H1 (cell line): ENCODE data around the gene PTPRD. TPM values are rescaled to one million over a fixed set of nuclear protein-coding genes. Genes with fewer than 3 reads are reported as not detected.

Experiments
- CTCF ChIA-PET: fragments of 300-600 bp; sonication (Branson Sonifier 250); formaldehyde crosslinking; loops from one replicate; lab custom pipeline; 2021; ENCODE audit not compliant: partially characterized antibody; lab: Charles Lee
- POLR2A ChIA-PET: fragments of 300-600 bp; sonication (Branson Sonifier 250); formaldehyde crosslinking; loops from one replicate; lab custom pipeline; 2021; ENCODE audit warnings: inconsistent platforms; ENCODE audit not compliant: partially characterized antibody; lab: Charles Lee
- DNase-seq, 2 experiments: peaks; one replicate each; pipeline versions ENCODE4 v3.0.0 to v3.0.0-alpha.2; 2010 to 2022; ENCODE audit warnings: low spot score in 2 of 2, low read depth in 1 of 2, mixed read lengths in 1 of 2
- FAIRE-seq: peaks from 2 replicates; lab custom pipeline; 2011; peaks lifted over from hg19 to GRCh38; lab: Jason Lieb, UNC
- H2AFZ ChIP-seq: 2 replicates; pipeline ENCODE4 v1.8.1; 2012; ENCODE audit warnings: low read length, inconsistent platforms
- H2AK5ac ChIP-seq: 2 replicates; pipeline ENCODE4 v1.6.1; 2013; ENCODE audit warnings: low read depth, low read length
- H2BK120ac ChIP-seq: replicated peaks from 2 replicates; pipeline ENCODE3; 2013; ENCODE audit warnings: low read depth, low read length, inconsistent platforms
- H2BK12ac ChIP-seq: 2 replicates; pipeline ENCODE4 v1.6.1; 2013; ENCODE audit warnings: low read depth, low read length
- H2BK15ac ChIP-seq: 2 replicates; pipeline ENCODE4 v1.6.1; 2013; ENCODE audit warnings: low read length
- H2BK20ac ChIP-seq: 2 replicates; pipeline ENCODE4 v1.6.1; 2013; ENCODE audit warnings: low read length
- H2BK5ac ChIP-seq: 2 replicates; pipeline ENCODE4 v1.6.1; 2013; ENCODE audit warnings: low read depth, low read length
- H3K14ac ChIP-seq: 2 replicates; pipeline ENCODE4 v1.6.1; 2013; ENCODE audit warnings: inconsistent platforms; ENCODE audit not compliant: insufficient read length
- H3K18ac ChIP-seq: 2 replicates; pipeline ENCODE4 v1.6.1; 2013; ENCODE audit warnings: low read length; ENCODE audit errors: extremely low read depth
- H3K23ac ChIP-seq: 2 replicates; pipeline ENCODE4 v1.6.1; 2013; ENCODE audit warnings: inconsistent platforms; ENCODE audit not compliant: insufficient read length
- H3K23me2 ChIP-seq: 2 replicates; pipeline ENCODE4 v1.6.1; 2013; ENCODE audit warnings: low read depth, low read length
- H3K27ac ChIP-seq: 2 replicates; pipeline ENCODE4 v1.6.1; 2011; ENCODE audit warnings: low read depth, low read length, inconsistent platforms
- H3K27me3 ChIP-seq, 4 experiments: replicated peaks in 1 of 4; 1 replicate in 1 of 4; 2 replicates in 3 of 4; pipeline versions ENCODE4 v1.6.1 to v1.8.1; 2011 to 2013; ENCODE audit warnings: low read length in 3 of 4, mild to moderate bottlenecking in 3 of 4, inconsistent platforms in 2 of 4, mixed read lengths in 2 of 4, moderate library complexity in 1 of 4; ENCODE audit not compliant: control insufficient read depth in 3 of 4, insufficient read depth in 3 of 4; ENCODE audit errors: extremely low read depth in 1 of 4
- H3K36me3 ChIP-seq, 4 experiments: 2 replicates each; pipeline versions ENCODE4 v1.6.1 to v1.8.1; 2011 to 2013; ENCODE audit warnings: mild to moderate bottlenecking in 4 of 4, low read length in 3 of 4, moderate library complexity in 2 of 4, control low read depth in 1 of 4, inconsistent platforms in 1 of 4; ENCODE audit not compliant: insufficient read depth in 4 of 4, control insufficient read depth in 2 of 4
- H3K4ac ChIP-seq: replicated peaks from 2 replicates; pipeline ENCODE3; 2013; ENCODE audit warnings: low read length, low read depth, mixed read lengths, inconsistent platforms; ENCODE audit not compliant: insufficient read length
- H3K4me1 ChIP-seq, 4 experiments: replicated peaks in 1 of 4; 1 replicate in 1 of 4; 2 replicates in 3 of 4; pipeline versions ENCODE4 v1.6.1 to v1.8.1; 2011 to 2013; ENCODE audit warnings: low read length in 3 of 4, inconsistent platforms in 2 of 4, mixed read lengths in 1 of 4; ENCODE audit not compliant: insufficient read depth in 4 of 4, control insufficient read depth in 3 of 4
- H3K4me2 ChIP-seq, 2 experiments: 2 replicates each; pipeline versions ENCODE4 v1.6.1 to v1.8.1; 2011 to 2013; ENCODE audit warnings: low read depth in 2 of 2, low read length in 2 of 2, control low read depth in 1 of 2, inconsistent platforms in 1 of 2, mild to moderate bottlenecking in 1 of 2; ENCODE audit not compliant: insufficient read depth in 1 of 2
- H3K4me3 ChIP-seq, 4 experiments: fragments of 200-600, 300-600 bp in 1 of 4; sonication (generic), shearing (Covaris generic), sonication (Bioruptor Twin) in 1 of 4; 2 replicates each; pipeline versions ENCODE4 v1.5.1 to v1.8.1; 2011 to 2016; ENCODE audit warnings: low read length in 4 of 4, low read depth in 3 of 4, control low read depth in 2 of 4, inconsistent platforms in 2 of 4, mild to moderate bottlenecking in 2 of 4, mixed read lengths in 1 of 4, moderate library complexity in 1 of 4; ENCODE audit not compliant: insufficient read depth in 2 of 4; ENCODE audit errors: extremely low read depth in 1 of 4
- H3K56ac ChIP-seq: replicated peaks from 2 replicates; pipeline ENCODE3; 2013; ENCODE audit warnings: low read depth, mild to moderate bottlenecking, mixed read lengths, low read length, inconsistent platforms; ENCODE audit not compliant: insufficient read length
- H3K79me1 ChIP-seq: 2 replicates; pipeline ENCODE4 v1.6.1; 2013; ENCODE audit warnings: low read depth, low read length, control low read depth
- H3K79me2 ChIP-seq, 2 experiments: 2 replicates each; pipeline versions ENCODE4 v1.6.1 to v1.8.1; 2012 to 2013; ENCODE audit warnings: low read length in 2 of 2, mild to moderate bottlenecking in 2 of 2, inconsistent platforms in 1 of 2; ENCODE audit not compliant: insufficient read depth in 2 of 2, control insufficient read depth in 1 of 2
- H3K9ac ChIP-seq, 4 experiments: replicated peaks in 1 of 4; 1 replicate in 1 of 4; 2 replicates in 3 of 4; pipeline versions ENCODE4 v1.6.1 to v1.8.1; 2011 to 2013; ENCODE audit warnings: low read depth in 3 of 4, low read length in 3 of 4, control low read depth in 2 of 4, mild to moderate bottlenecking in 2 of 4, moderate library complexity in 2 of 4, inconsistent platforms in 1 of 4; ENCODE audit errors: extremely low read depth in 1 of 4
- H3K9me3 ChIP-seq, 2 experiments: 2 replicates each; pipeline versions ENCODE4 v1.6.1 to v1.8.1; 2012 to 2013; ENCODE audit warnings: mild to moderate bottlenecking in 2 of 2, moderate library complexity in 2 of 2, control low read depth in 1 of 2, inconsistent platforms in 1 of 2, low read depth in 1 of 2, low read length in 1 of 2, mixed read lengths in 1 of 2; ENCODE audit not compliant: insufficient read depth in 2 of 2
- H4K20me1 ChIP-seq, 2 experiments: replicated peaks in 1 of 2; 2 replicates each; pipeline versions ENCODE3 to v1.8.1; 2011 to 2013; ENCODE audit warnings: inconsistent platforms in 2 of 2, low read length in 2 of 2, mild to moderate bottlenecking in 1 of 2; ENCODE audit not compliant: insufficient read depth in 2 of 2, control insufficient read depth in 1 of 2
- H4K5ac ChIP-seq: 2 replicates; pipeline ENCODE4 v1.6.1; 2013; ENCODE audit warnings: low read length, low read depth, mixed read lengths, inconsistent platforms; ENCODE audit not compliant: insufficient read length
- H4K8ac ChIP-seq: 2 replicates; pipeline ENCODE4 v1.8.0; 2013; ENCODE audit warnings: mild to moderate bottlenecking, moderate library complexity, low read length, inconsistent platforms; ENCODE audit not compliant: insufficient read depth; ENCODE audit errors: extremely low read depth
- H4K91ac ChIP-seq: replicated peaks from 2 replicates; pipeline ENCODE3; 2013; ENCODE audit warnings: low read length, mixed read lengths, inconsistent platforms; ENCODE audit not compliant: insufficient read length
- BCL11A ChIP-seq, 2 experiments: IDR thresholded peaks; one replicate each; pipeline ENCODE4 v1.6.1; 2011; ENCODE audit warnings: low read depth in 2 of 2, low read length in 2 of 2, mild to moderate bottlenecking in 2 of 2
- CBX8 ChIP-seq: fragments of 300-800, 300-1000 bp; sonication (generic); IDR thresholded peaks from 2 replicates; pipeline ENCODE4 v1.7.1; 2016; ENCODE audit warnings: low read depth, low read length, borderline replicate concordance
- RXRA ChIP-seq: IDR thresholded peaks from 2 replicates; pipeline ENCODE4 v1.6.1; 2011; ENCODE audit warnings: low read depth, mild to moderate bottlenecking, low read length, moderate library complexity; ENCODE audit not compliant: insufficient read depth
- SP1 ChIP-seq: IDR thresholded peaks from 2 replicates; pipeline ENCODE4 v1.6.1; 2011; ENCODE audit warnings: low read depth, low read length
- SP4 ChIP-seq: IDR thresholded peaks from 2 replicates; pipeline ENCODE4 v1.6.1; 2012; ENCODE audit warnings: low read length, inconsistent platforms
- WGBS, 2 experiments: shearing (Covaris generic) in 1 of 2; methylation state at CpG; one replicate each; pipeline versions ENCODE4 v1.1.6 to v1.1.7; 2013 to 2015; ENCODE audit warnings: low lambda C conversion rate in 2 of 2, mixed read lengths in 2 of 2, inconsistent platforms in 1 of 2, low coverage in 1 of 2, missing lambda C conversion rate in 1 of 2; ENCODE audit not compliant: insufficient replicate concordance in 2 of 2, insufficient coverage in 1 of 2, insufficient read length in 1 of 2; ENCODE audit errors: extremely low coverage in 1 of 2, missing lambda C conversion rate in 1 of 2; 5-methylcytosine and 5-hydroxymethylcytosine counted together
- polyA plus RNA-seq, 7 experiments: library from polyadenylated mRNA; depleted of rRNA in 3 of 7; stranded (reverse) in 5 of 7; unstranded in 2 of 7; fragments of >200 nt in 5 of 7; fragments of 200-250 nt in 2 of 7; gene quantifications; 1 replicate in 5 of 7; 2 replicates in 1 of 7; 4 replicates in 1 of 7; pipeline versions ENCODE4 v1.2.1 to v1.2.3, GENCODE V29; 2011 to 2013; ENCODE audit warnings: missing spikeins in 2 of 7, mixed read lengths in 2 of 7
- total RNA-seq: library from RNA; stranded (reverse); fragmentation: NEBNext Ultra II Directional; extraction: Animal tissue kit (Norgen Biotek cat#: 25700); gene quantifications from 2 replicates; pipeline ENCODE4 v1.2.1, GENCODE V29; 2021

PTPRD gene
- total and polyA plus RNA-seq, 2 of the 8 experiments (the other 6 are each of a cell fraction or from before 2014, with no cell fraction given), result 17.2 to 77.0 TPM

DNA sequence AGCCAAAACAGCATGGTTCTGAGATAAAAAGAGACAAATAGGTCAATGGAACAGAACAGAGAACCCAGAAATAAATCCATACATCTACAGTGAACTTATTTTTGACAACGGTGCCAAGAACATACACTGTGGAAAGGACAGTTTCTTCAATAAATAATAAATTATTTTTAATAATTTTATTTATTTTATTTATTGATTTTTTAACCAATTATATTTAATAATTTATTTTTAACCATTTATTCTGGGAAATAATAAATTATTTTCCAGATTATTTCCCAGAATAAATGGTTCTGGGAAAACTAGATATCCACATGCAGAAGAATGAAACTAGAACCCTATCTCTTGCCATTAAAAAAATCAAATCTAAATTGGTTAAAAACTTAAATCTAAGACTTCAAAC lies 1669.4 kb downstream of the PTPRD start:
- Histone ChIP-seq H3K4me2 (no peak overlapping the region), H3K23ac (no peak overlapping the region), H3K9me3 (no peaks in the 10 kb centered on the region), H2BK12ac (no peak overlapping the region), H3K79me1 (no peaks in the 10 kb centered on the region), H3K4ac (no peak overlapping the region), H2BK120ac (no peak overlapping the region)
- WGBS, 2 experiments, result 95% methylated on average over 1 of the region's 1 CpG; no CpG with 5 or more reads in 1 of the 2 experiments
- TF ChIP-seq SP4 (no peak), CBX8 (no peak), SP1 (no peak), RXRA (no peak), BCL11A (IDR thresholded peaks at IDR 0.05; ENCODE audit: low read depth in 2 of 2, low read length in 2 of 2) (no peak)
- TF ChIP-seq, all 59 proteins: peak for 0
- Histone ChIP-seq H4K5ac (no peak overlapping the region), H3K56ac (no peak overlapping the region), H3K4me3 (no peak overlapping the region), H3K23me2 (no peaks in the 10 kb centered on the region), H3K4me1 (no peaks in the 10 kb centered on the region), H2AK5ac (no peak overlapping the region), H3K18ac (no peak overlapping the region), H3K27me3 (no peaks in the 10 kb centered on the region), H2AFZ (no peak overlapping the region), H3K14ac (no peak overlapping the region), H2BK15ac (no peak overlapping the region), H4K20me1 (no peaks in the 10 kb centered on the region), H3K27ac (no peak overlapping the region), H3K36me3 (no peaks in the 10 kb centered on the region), H4K91ac (no peak overlapping the region), H3K79me2 (no peaks in the 10 kb centered on the region), H2BK20ac (no peak overlapping the region), H4K8ac (no peak overlapping the region), H2BK5ac (no peak overlapping the region), H3K9ac (no peak overlapping the region)
- FAIRE-seq, result no peak
- ChIA-PET CTCF (no interaction called here), POLR2A (no interaction called here)
- no peak for DNase-seq
